RWPE2 (cell line): ENCODE measurements around the gene TCF15.

Experiments used
- ATAC-seq: fragments of 200-7000 bp; cut with Tn5 transposase; 3 replicates; pipeline ENCODE4 v1.9.1; 2021; ENCODE audit warnings: low read depth
- DNase-seq: peaks from one replicate; pipeline ENCODE4 v3.0.0-alpha.2; 2020; ENCODE audit warnings: low spot score
- H3K27ac ChIP-seq: fragments of 450-650 bp; 2 replicates; pipeline ENCODE4 v1.5.1; 2017; ENCODE audit warnings: mild to moderate bottlenecking; ENCODE audit not compliant: poor library complexity, severe bottlenecking
- H3K27me3 ChIP-seq: fragments of 250-450 bp; sonication (Bioruptor Pico); 2 replicates; pipeline ENCODE4 v1.5.1; 2021; ENCODE audit warnings: mild to moderate bottlenecking, moderate library complexity; ENCODE audit not compliant: insufficient read depth, poor library complexity, severe bottlenecking
- H3K36me3 ChIP-seq: fragments of 250-450 bp; sonication (Bioruptor Pico); 2 replicates; pipeline ENCODE4 v1.5.1; 2020; ENCODE audit warnings: low read depth, mild to moderate bottlenecking, moderate library complexity
- H3K4me1 ChIP-seq: fragments of 250-450 bp; sonication (Bioruptor Pico); 2 replicates; pipeline ENCODE4 v1.5.1; 2021; ENCODE audit warnings: mild to moderate bottlenecking, moderate library complexity; ENCODE audit not compliant: insufficient read depth, poor library complexity, severe bottlenecking
- H3K4me3 ChIP-seq: fragments of 250-450 bp; sonication (Bioruptor Pico); 2 replicates; pipeline ENCODE4 v1.5.1; 2021; ENCODE audit warnings: mild to moderate bottlenecking, moderate library complexity; ENCODE audit not compliant: severe bottlenecking
- H3K9me3 ChIP-seq: fragments of 250-450 bp; sonication (Bioruptor Pico); 2 replicates; pipeline ENCODE4 v1.5.1; 2021; ENCODE audit warnings: mild to moderate bottlenecking, moderate library complexity; ENCODE audit not compliant: severe bottlenecking
- CTCF ChIP-seq: fragments of 450-650 bp; IDR thresholded peaks from one replicate; pipeline ENCODE4 v1.5.1; 2017; ENCODE audit warnings: mild to moderate bottlenecking, moderate library complexity; ENCODE audit not compliant: poor library complexity, severe bottlenecking

The TCF15 gene

GRCh38 chr20:568673-569415 is 41.3 kb downstream of the TCF15 start:
- Histone ChIP-seq H3K36me3 (no peaks in the 10 kb centered on the region), H3K4me3 (no peak overlapping the region), H3K4me1 (no peaks in the 10 kb centered on the region), H3K27me3 (peaks cover 32% of the 10 kb centered on the region), H3K9me3 (no peaks in the 10 kb centered on the region), H3K27ac (no peak overlapping the region)
- no peak for DNase-seq
- ATAC-seq = no peak
- no peak for TF ChIP-seq CTCF

DNA sequence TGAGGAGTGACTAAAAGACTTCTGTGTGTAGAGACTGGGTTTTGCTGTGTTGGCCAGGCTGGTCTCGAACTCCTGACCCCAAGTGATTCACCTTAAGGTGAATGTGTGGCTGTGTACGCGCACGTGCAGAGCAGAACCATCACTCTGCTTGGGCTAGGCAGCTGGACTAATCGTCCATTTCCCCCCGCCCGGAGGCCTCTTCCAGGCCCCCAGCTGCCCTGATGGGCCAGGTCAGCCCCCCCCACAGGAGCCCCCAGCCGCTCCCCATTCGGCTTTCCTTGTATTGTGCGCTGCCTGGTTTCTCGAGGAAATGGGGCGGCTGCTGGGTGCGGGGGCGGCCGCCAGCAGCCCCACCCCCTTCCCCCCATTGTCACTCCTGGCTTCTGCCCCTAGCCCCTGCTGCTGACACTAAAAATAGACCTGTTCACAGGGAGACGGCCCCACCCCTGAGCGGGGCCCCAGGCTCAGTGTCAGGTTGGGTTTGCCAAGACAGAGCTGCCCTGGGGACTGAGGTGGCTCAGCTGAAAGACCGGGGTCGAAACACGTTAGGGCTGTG is 41.9 kb downstream of the TCF15 start:
- no peaks in the 10 kb centered on the region for H3K4me1 ChIP-seq
- ATAC-seq (no peak), DNase-seq (no peak)
- H3K9me3 ChIP-seq = no peaks in the 10 kb centered on the region
- no peak overlapping the region for H3K27ac ChIP-seq
- H3K36me3 ChIP-seq = no peaks in the 10 kb centered on the region
- no peak for TF ChIP-seq CTCF
- H3K27me3 ChIP-seq = peaks cover 26% of the 10 kb centered on the region
- H3K4me3 ChIP-seq = no peak overlapping the region

DNA sequence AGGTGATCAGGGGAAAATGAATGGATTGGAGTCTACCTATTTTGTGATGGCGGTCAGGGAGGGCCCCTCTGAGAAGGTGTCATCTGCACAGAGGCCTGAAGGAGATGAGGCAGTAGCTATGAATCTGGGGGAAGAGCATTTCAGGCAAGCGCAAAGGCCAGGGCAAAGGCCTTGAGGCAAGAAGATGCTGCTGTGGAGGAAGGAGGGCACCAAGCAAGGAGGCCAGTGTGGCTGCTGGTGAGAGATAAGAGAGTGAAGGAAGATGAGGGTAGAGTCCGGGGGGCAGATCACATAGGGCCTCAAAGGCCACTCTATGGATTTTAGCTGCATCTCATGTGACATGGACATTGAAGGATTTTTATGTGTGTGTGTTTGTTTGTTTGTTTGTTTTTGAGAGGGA is 45.9 kb downstream of the TCF15 start:
- Histone ChIP-seq H3K36me3 (no peaks in the 10 kb centered on the region), H3K4me1 (no peaks in the 10 kb centered on the region), H3K27me3 (no peaks in the 10 kb centered on the region), H3K4me3 (no peak overlapping the region), H3K9me3 (no peaks in the 10 kb centered on the region), H3K27ac (no peak overlapping the region)
- ATAC-seq = no peak
- DNase-seq = no peak
- no peak for TF ChIP-seq CTCF

- ATAC-seq (no peak), DNase-seq (no peak)
- H3K4me1 ChIP-seq = no peaks in the 10 kb centered on the region
- H3K27me3 ChIP-seq = no peaks in the 10 kb centered on the region
- no peak overlapping the region for H3K4me3 ChIP-seq
- no peak for TF ChIP-seq CTCF
- no peaks in the 10 kb centered on the region for H3K9me3 ChIP-seq
- H3K36me3 ChIP-seq = no peaks in the 10 kb centered on the region
- no peak overlapping the region for H3K27ac ChIP-seq
These were observed 46.9 kb downstream of the TCF15 start for GRCh38 chr20:563187-563586.
